Measurements from ENCODE around the gene SNAP23.

Gene SNAP23

GRCh38 chr15:42533246-42533645 is 37.8 kb downstream of the SNAP23 start:
- H3K4me3 ChIP-seq (ENCODE audit: low read depth, low read length): no peak overlapping the region
- DNase-seq (ENCODE audit: low read depth): no peak
- TF ChIP-seq, protein P1, sequence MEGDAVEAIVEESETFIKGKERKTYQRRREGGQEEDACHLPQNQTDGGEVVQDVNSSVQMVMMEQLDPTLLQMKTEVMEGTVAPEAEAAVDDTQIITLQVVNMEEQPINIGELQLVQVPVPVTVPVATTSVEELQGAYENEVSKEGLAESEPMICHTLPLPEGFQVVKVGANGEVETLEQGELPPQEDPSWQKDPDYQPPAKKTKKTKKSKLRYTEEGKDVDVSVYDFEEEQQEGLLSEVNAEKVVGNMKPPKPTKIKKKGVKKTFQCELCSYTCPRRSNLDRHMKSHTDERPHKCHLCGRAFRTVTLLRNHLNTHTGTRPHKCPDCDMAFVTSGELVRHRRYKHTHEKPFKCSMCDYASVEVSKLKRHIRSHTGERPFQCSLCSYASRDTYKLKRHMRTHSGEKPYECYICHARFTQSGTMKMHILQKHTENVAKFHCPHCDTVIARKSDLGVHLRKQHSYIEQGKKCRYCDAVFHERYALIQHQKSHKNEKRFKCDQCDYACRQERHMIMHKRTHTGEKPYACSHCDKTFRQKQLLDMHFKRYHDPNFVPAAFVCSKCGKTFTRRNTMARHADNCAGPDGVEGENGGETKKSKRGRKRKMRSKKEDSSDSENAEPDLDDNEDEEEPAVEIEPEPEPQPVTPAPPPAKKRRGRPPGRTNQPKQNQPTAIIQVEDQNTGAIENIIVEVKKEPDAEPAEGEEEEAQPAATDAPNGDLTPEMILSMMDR (conservative IDR thresholded peaks at IDR 0.05; ENCODE audit: low read depth, low read length): no peak

DNA sequence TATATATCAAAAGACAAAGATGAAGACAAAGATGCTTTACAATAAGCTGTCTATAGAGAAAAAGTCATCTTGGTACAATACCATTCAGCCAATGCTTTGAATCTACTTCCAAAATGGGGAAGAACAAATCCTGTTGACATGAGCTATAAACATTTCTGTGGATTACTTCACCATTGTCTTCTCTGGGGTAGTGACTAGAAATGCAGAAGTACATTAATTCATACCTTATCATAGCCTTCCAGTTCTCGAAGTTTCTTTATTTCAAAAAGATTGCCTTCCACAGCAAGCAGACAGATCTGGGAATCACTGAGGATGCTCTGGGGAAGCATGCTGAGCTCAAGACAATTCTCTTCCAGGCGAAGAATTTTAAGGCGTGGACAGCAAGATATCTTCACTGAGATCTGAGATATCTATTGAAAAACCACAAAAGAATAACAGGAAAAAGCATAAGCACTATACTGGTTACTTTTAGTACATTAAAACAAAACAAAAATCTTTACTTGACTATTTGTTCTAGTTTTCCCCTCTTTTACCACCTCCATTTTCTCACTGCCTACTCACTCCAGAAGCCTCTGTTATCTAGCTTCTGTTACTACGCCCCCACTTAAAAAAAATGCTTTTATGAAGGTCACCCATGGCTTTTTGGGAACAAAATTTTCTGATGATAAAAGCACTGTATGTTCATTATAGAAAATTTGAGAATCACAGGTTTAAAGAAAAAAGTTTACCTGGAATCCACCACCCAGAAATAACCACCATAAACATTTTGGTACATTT is 49.6 kb downstream of the SNAP23 start:
- peak; percentile 4 for DNase-seq (ENCODE audit: low read depth)
- TF ChIP-seq, protein P1 (conservative IDR thresholded peaks at IDR 0.05; ENCODE audit: low read depth, low read length): no peak
- H3K4me3 ChIP-seq (ENCODE audit: low read depth, low read length): no peak overlapping the region

GRCh38 chr15:42547918-42548248 is 52.4 kb downstream of the SNAP23 start:
- peak overlapping the region; percentile 96 for H3K4me3 ChIP-seq (ENCODE audit: low read depth, low read length)
- TF ChIP-seq, protein P1 (conservative IDR thresholded peaks at IDR 0.05; ENCODE audit: low read depth, low read length): no peak
- peak; percentile 77 for DNase-seq (ENCODE audit: low read depth)

- peak; percentile 80 for DNase-seq (ENCODE audit: low read depth)
- TF ChIP-seq, protein P1 (conservative IDR thresholded peaks at IDR 0.05; ENCODE audit: low read depth, low read length): no peak
- peak within 1 kb of the TSS; percentile 96 for H3K4me3 ChIP-seq (ENCODE audit: low read depth, low read length)
Measured at GRCh38 chr15:42548249-42549031, 53.0 kb downstream of the SNAP23 start, which contains the start of the genes HAUS2 and LRRC57. Gene HAUS2, plus strand, starts transcription at chr15:42548838. Its CDS starts 35 bp downstream, at chr15:42548873. Gene LRRC57, minus strand, starts transcription at chr15:42548793. Its CDS starts 359 bp downstream, at chr15:42548434.

DNA sequence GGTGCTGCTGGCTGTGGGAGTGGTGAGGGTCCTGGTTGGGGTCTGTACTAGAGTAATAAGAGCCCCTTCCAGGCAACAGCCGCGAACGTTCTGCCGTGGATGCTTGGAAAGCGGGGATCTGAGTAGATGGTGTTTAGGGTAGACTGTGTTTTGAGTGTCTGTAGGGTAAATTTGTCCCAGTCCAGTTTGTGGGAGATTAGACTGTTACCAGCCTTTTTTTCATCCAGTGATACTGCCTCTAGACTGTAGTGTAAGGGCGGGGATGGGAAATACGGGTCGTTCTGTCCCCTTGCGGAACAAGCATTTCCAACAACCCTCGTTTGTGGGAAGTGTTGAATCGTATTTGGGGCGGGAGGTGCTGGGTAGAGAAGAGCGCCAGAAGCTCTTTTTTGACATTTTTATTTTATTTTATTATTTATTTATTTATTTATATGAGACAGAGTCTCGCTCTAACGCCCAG is 53.6 kb downstream of the SNAP23 start:
- peak overlapping the region; percentile 96 for H3K4me3 ChIP-seq (ENCODE audit: low read depth, low read length)
- TF ChIP-seq, protein P1 (conservative IDR thresholded peaks at IDR 0.05; ENCODE audit: low read depth, low read length): no peak
- peak; percentile 33 for DNase-seq (ENCODE audit: low read depth)

DNA sequence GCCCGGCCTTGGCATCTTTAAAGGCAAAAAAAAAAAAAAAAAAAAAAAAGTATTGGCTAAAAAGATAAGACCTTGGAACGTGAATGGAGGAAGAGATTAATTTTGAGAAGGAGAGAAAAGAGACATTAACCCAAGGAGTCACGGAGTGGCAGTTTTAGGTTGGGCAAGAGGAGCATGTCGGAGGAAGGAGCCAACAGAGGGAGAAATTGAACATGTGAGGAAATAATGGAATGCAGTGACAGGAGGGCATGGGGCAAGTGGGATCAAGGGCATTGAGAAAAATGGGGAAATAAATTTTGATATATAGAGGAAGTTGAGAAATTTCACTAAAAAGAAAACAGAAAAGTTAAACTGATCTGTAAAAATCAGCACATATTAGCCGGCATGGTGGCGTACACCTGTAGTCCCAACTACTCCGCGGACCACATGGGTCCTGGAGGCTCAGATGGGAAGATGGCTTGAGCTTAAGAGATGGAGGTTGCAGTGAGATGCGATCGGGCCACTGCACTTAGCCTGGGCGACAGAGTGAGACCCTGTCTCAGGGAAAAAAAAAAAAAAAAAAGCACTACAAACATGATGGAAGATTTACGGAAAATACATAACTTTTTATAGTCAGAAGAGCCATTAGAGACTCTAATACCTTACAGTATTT is 54.4 kb downstream of the SNAP23 start:
- H3K4me3 ChIP-seq (ENCODE audit: low read depth, low read length): peak overlapping the region; percentile 96
- TF ChIP-seq, protein P1 (conservative IDR thresholded peaks at IDR 0.05; ENCODE audit: low read depth, low read length): no peak
- DNase-seq (ENCODE audit: low read depth): no peak
